Measurements from ENCODE around the gene PRRC2A. TPM values are rescaled to one million over a fixed set of nuclear protein-coding genes. Genes with fewer than 3 reads are reported as not detected.

Gene PRRC2A
- total RNA-seq = 133 TPM
- long read RNA-seq, partial matches to known transcripts = 26 of 33 reads
- long read RNA-seq, other reads (novel, unspliced or antisense) = 5 of 33 reads

DNA sequence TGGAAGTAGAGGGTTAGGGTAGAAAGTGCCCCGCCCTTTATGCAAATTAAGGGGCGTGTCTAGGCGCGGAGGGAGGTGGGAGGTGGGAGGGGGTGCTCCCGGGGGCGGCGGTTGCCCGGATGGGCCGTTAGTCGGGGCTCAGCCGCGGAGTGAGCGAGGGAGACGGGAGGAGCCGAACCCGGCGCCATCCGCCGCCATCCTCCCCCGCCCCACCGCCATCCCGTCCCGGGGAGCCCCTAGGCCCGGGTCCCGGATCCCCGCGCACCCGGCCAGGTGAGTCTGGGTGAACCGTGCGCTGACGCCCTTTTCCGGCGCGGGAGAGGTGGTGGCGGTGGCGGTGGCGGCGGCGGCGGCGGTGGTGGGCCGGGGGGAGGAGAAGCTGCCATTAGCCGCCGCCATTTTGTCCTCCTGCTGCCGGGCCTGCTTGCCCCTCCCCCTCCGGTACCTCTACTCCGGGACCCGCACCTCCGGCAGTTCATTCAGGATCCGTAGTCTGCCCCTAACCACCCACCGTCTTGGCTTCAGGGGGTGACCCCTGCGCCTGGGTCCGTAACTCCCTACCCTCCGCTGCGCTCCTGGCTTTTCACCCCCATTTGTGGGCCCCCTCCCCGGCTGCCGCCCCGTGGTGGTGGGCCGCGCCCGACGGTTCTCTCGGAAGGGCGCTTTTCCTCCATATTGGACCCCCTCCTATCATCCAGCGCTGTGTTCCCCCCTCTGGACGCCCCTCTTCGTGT, at the start of gene PRRC2A:
Gene PRRC2A (plus strand): TSS at position 130 of the 734 bp plus-strand sequence. CDS start 2,075 bp downstream, outside the sequence.
- Histone ChIP-seq H3K4me1 (peaks cover 22% of the 10 kb centered on the region), H3K36me3 (peaks cover 35% of the 10 kb centered on the region), H3K4me3 (peak within 1 kb of the TSS; percentile 80), H3K27me3 (ENCODE audit: low read depth) (no peaks in the 10 kb centered on the region), H3K9me3 (no peaks in the 10 kb centered on the region), H3K27ac (peak within 1 kb of the TSS; percentile 97)
- TF ChIP-seq CTCF (IDR thresholded peaks at IDR 0.05) = no peak
- intact Hi-C loops (cut with DNase I) = no loop called here
- DNase-seq (no peak), ATAC-seq (peak; percentile 68 to 95)

- H3K4me3 ChIP-seq = peak within 1 kb of the TSS; percentile 31
- DNase-seq (no peak), ATAC-seq (peak in 1 of 2 donors; percentile 13)
- H3K4me1 ChIP-seq = peaks cover 16% of the 10 kb centered on the region
- H3K9me3 ChIP-seq = no peaks in the 10 kb centered on the region
- no peaks in the 10 kb centered on the region for H3K36me3 ChIP-seq
- no peak for TF ChIP-seq CTCF (IDR thresholded peaks at IDR 0.05)
- H3K27ac ChIP-seq = peak within 1 kb of the TSS; percentile 36
- intact Hi-C loops (cut with DNase I) = no loop called here
- no peaks in the 10 kb centered on the region for H3K27me3 ChIP-seq (ENCODE audit: low read depth)
Measured at GRCh38 chr6:31572041-31572911, 48.2 kb upstream of the PRRC2A start, which contains the start of gene LTA. LTA (plus strand) TSS chr6:31572289; CDS start chr6:31572743, 454 bp downstream.

- H3K36me3 ChIP-seq = no peaks in the 10 kb centered on the region
- H3K9me3 ChIP-seq = no peaks in the 10 kb centered on the region
- no peak for DNase-seq
- no peak for ATAC-seq
- no peak for TF ChIP-seq CTCF (IDR thresholded peaks at IDR 0.05)
- H3K27ac ChIP-seq = no peak overlapping the region
- no peak overlapping the region for H3K4me3 ChIP-seq
- peaks cover 15% of the 10 kb centered on the region for H3K4me1 ChIP-seq
- intact Hi-C loops (cut with DNase I) = no loop called here
- H3K27me3 ChIP-seq (ENCODE audit: low read depth) = no peaks in the 10 kb centered on the region
Measured at GRCh38 chr6:31573239-31574105, 47.0 kb upstream of the PRRC2A start.

DNA sequence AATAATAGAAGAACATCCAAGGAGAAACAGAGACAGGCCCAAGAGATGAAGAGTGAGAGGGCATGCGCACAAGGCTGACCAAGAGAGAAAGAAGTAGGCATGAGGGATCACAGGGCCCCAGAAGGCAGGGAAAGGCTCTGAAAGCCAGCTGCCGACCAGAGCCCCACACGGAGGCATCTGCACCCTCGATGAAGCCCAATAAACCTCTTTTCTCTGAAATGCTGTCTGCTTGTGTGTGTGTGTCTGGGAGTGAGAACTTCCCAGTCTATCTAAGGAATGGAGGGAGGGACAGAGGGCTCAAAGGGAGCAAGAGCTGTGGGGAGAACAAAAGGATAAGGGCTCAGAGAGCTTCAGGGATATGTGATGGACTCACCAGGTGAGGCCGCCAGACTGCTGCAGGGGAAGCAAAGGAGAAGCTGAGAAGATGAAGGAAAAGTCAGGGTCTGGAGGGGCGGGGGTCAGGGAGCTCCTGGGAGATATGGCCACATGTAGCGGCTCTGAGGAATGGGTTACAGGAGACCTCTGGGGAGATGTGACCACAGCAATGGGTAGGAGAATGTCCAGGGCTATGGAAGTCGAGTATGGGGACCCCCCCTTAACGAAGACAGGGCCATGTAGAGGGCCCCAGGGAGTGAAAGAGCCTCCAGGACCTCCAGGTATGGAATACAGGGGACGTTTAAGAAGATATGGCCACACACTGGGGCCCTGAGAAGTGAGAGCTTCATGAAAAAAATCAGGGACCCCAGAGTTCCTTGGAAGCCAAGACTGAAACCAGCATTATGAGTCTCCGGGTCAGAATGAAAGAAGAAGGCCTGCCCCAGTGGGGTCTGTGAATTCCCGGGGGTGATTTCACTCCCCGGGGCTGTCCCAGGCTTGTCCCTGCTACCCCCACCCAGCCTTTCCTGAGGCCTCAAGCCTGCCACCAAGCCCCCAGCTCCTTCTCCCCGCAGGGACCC, 46.1 kb upstream of the PRRC2A start:
- H3K4me1 ChIP-seq = peaks cover 9% of the 10 kb centered on the region
- no peak overlapping the region for H3K27ac ChIP-seq
- intact Hi-C loops (cut with DNase I) = no loop called here
- no peaks in the 10 kb centered on the region for H3K27me3 ChIP-seq (ENCODE audit: low read depth)
- no peak for DNase-seq
- no peaks in the 10 kb centered on the region for H3K9me3 ChIP-seq
- H3K4me3 ChIP-seq = no peak overlapping the region
- TF ChIP-seq CTCF (IDR thresholded peaks at IDR 0.05) = no peak
- no peak for ATAC-seq
- H3K36me3 ChIP-seq = no peaks in the 10 kb centered on the region
